GM23248 (cell line): ENCODE data around the gene MITF. TPM values are rescaled to one million over a fixed set of nuclear protein-coding genes. Genes with fewer than 3 reads are reported as not detected.
A peak's percentile ranks its signal among the peaks of the same experiment; 100 is the strongest.

Source experiments
- DNase-seq: peaks from one replicate; pipeline ENCODE4 v3.0.0-alpha.2; 2015
- H2AFZ ChIP-seq: fragments of 200-600 bp; sonication (generic); 2 replicates; pipeline ENCODE4 v1.6.1; 2016; ENCODE audit warnings: antibody characterized with exemption
- H3F3A ChIP-seq: fragments of 200-600 bp; sonication (generic); 2 replicates; pipeline ENCODE4 v1.6.1; 2016; ENCODE audit warnings: mild to moderate bottlenecking, antibody characterized with exemption, mixed run types; ENCODE audit not compliant: insufficient read depth
- H3K27ac ChIP-seq: fragments of 200-600 bp; sonication (generic); 2 replicates; pipeline ENCODE4 v1.5.1; 2016; ENCODE audit warnings: mild to moderate bottlenecking
- H3K27me3 ChIP-seq: fragments of 200-600 bp; sonication (generic); replicated peaks from 2 replicates; pipeline ENCODE4 v1.6.1; 2016; ENCODE audit warnings: mild to moderate bottlenecking; ENCODE audit not compliant: insufficient read depth
- H3K36me3 ChIP-seq: fragments of 200-600 bp; sonication (generic); 2 replicates; pipeline ENCODE4 v1.6.1; 2016; ENCODE audit warnings: low read depth, mild to moderate bottlenecking
- H3K4me1 ChIP-seq: fragments of 200-600 bp; sonication (generic); 2 replicates; pipeline ENCODE4 v1.6.1; 2016; ENCODE audit warnings: mild to moderate bottlenecking; ENCODE audit not compliant: insufficient read depth
- H3K4me2 ChIP-seq: fragments of 200-600 bp; sonication (generic); one replicate; pipeline ENCODE4 v1.6.1; 2016; ENCODE audit warnings: mild to moderate bottlenecking; ENCODE audit not compliant: unreplicated experiment
- H3K4me3 ChIP-seq: fragments of 200-600 bp; sonication (generic); 2 replicates; pipeline ENCODE4 v1.5.1; 2016; ENCODE audit warnings: mild to moderate bottlenecking
- H3K79me2 ChIP-seq: fragments of 200-600 bp; sonication (generic); 2 replicates; pipeline ENCODE4 v1.6.1; 2016; ENCODE audit warnings: mild to moderate bottlenecking; ENCODE audit not compliant: insufficient read depth
- H3K9ac ChIP-seq: fragments of 200-600 bp; sonication (generic); 2 replicates; pipeline ENCODE4 v1.6.1; 2016; ENCODE audit warnings: mild to moderate bottlenecking
- H3K9me2 ChIP-seq: fragments of 200-600 bp; sonication (generic); 2 replicates; pipeline ENCODE4 v1.6.1; 2016; ENCODE audit warnings: mixed run types, mild to moderate bottlenecking, moderate library complexity; ENCODE audit not compliant: insufficient read depth
- H3K9me3 ChIP-seq: fragments of 200-600 bp; sonication (generic); one replicate; pipeline ENCODE4 v1.6.1; 2017; ENCODE audit warnings: low read depth
- H4K20me1 ChIP-seq: fragments of 200-600 bp; sonication (generic); 2 replicates; pipeline ENCODE4 v1.6.0; 2016; ENCODE audit not compliant: insufficient read depth
- EZH2 ChIP-seq: fragments of 200-600 bp; sonication (generic); IDR thresholded peaks from 2 replicates; pipeline ENCODE4 v1.6.1; 2018; ENCODE audit warnings: antibody characterized with exemption, mild to moderate bottlenecking; ENCODE audit not compliant: insufficient read depth, poor library complexity, severe bottlenecking
- EZH2phosphoT487 ChIP-seq: fragments of 200-600 bp; sonication (generic); IDR thresholded peaks from 2 replicates; pipeline ENCODE4 v1.6.1; 2018; ENCODE audit warnings: antibody characterized with exemption, moderate library complexity, mild to moderate bottlenecking, low read depth; ENCODE audit not compliant: insufficient read depth
- WGBS, 2 experiments: methylation state at CpG; one replicate each; pipeline ENCODE4 v1.1.6; 2015 to 2017; ENCODE audit warnings: low lambda C conversion rate in 2 of 2, low coverage in 1 of 2; ENCODE audit errors: missing lambda C conversion rate in 2 of 2; 5-methylcytosine and 5-hydroxymethylcytosine counted together
- in situ Hi-C: fragments of 300-500 bp; cut with MboI; formaldehyde crosslinking; loops from 2 replicates; pipeline ENCODE4 v1.15.0; 2020
- polyA plus RNA-seq: library from polyadenylated mRNA; unstranded; fragments of >200 nt; fragmentation: Nextera tagmentation; extraction: Ambion mirVana; gene quantifications from 2 replicates; pipeline ENCODE4 v1.2.1, GENCODE V29; 2016
- total RNA-seq: library from RNA; depleted of rRNA; stranded (reverse); fragments of >200 nt; shearing (Covaris generic); gene quantifications from 2 replicates; pipeline ENCODE4 v1.2.3, GENCODE V29; 2014

MITF gene
- total and polyA plus RNA-seq, 2 experiments from 2014 or later, result 0.86 to 2.0 TPM

- in situ Hi-C loops, result no loop called here
- no peaks in the 10 kb centered on the region for H3K9me2 ChIP-seq
- no peak overlapping the region for H3K4me2 ChIP-seq
- no peaks in the 10 kb centered on the region for H3F3A ChIP-seq
- WGBS, 2 experiments, result 16% methylated on average over 4 of the region's 4 CpGs
- H3K36me3 ChIP-seq, result no peaks in the 10 kb centered on the region
- TF ChIP-seq EZH2, result no peak
- no peak for TF ChIP-seq EZH2phosphoT487
- H3K4me3 ChIP-seq, result no peak overlapping the region
- no peak overlapping the region for H2AFZ ChIP-seq
- no peaks in the 10 kb centered on the region for H3K79me2 ChIP-seq
- no peak for DNase-seq
- H4K20me1 ChIP-seq, result no peaks in the 10 kb centered on the region
- H3K9ac ChIP-seq, result no peak overlapping the region
- H3K27ac ChIP-seq, result no peak overlapping the region
- H3K27me3 ChIP-seq, result peaks cover 13% of the 10 kb centered on the region
- no peaks in the 10 kb centered on the region for H3K9me3 ChIP-seq
- no peaks in the 10 kb centered on the region for H3K4me1 ChIP-seq
Measured at GRCh38 chr3:69712933-69713332, 26.3 kb upstream of the MITF start.

- in situ Hi-C loops, result no loop called here
- Histone ChIP-seq H2AFZ (no peak overlapping the region), H3K9ac (no peak overlapping the region), H3K36me3 (no peaks in the 10 kb centered on the region), H3K27me3 (peaks cover 30% of the 10 kb centered on the region), H3K9me3 (no peaks in the 10 kb centered on the region), H3K4me2 (no peak overlapping the region), H3K4me1 (no peaks in the 10 kb centered on the region), H3K27ac (no peak overlapping the region), H3F3A (no peaks in the 10 kb centered on the region), H3K9me2 (no peaks in the 10 kb centered on the region), H3K79me2 (no peaks in the 10 kb centered on the region), H4K20me1 (no peaks in the 10 kb centered on the region), H3K4me3 (no peak overlapping the region)
- TF ChIP-seq EZH2phosphoT487 (no peak), EZH2 (no peak)
- DNase-seq, result no peak
- 84 to 90% methylated on average over 1 of the region's 1 CpG for WGBS, 2 experiments
Measured at GRCh38 chr3:69715204-69715603, 24.1 kb upstream of the MITF start.

- Histone ChIP-seq H3K9me3 (no peaks in the 10 kb centered on the region), H3K27ac (no peak overlapping the region), H3K79me2 (no peaks in the 10 kb centered on the region), H3K9me2 (no peaks in the 10 kb centered on the region), H3F3A (no peaks in the 10 kb centered on the region), H3K4me1 (no peaks in the 10 kb centered on the region), H3K4me3 (no peak overlapping the region), H3K9ac (no peak overlapping the region), H2AFZ (no peak overlapping the region), H3K4me2 (no peak overlapping the region), H4K20me1 (no peaks in the 10 kb centered on the region), H3K36me3 (no peaks in the 10 kb centered on the region), H3K27me3 (peaks cover 32% of the 10 kb centered on the region)
- peak; percentile 7 for DNase-seq
- in situ Hi-C loops, result no loop called here
- TF ChIP-seq EZH2 (no peak), EZH2phosphoT487 (no peak)
- 28 to 33% methylated on average over 5 of the region's 5 CpGs for WGBS, 2 experiments
Measured at GRCh38 chr3:69716119-69716518, 23.1 kb upstream of the MITF start.

- no peak for TF ChIP-seq EZH2
- TF ChIP-seq EZH2phosphoT487, result no peak
- Histone ChIP-seq H2AFZ (no peak overlapping the region), H4K20me1 (no peaks in the 10 kb centered on the region), H3K36me3 (no peaks in the 10 kb centered on the region), H3K27ac (no peak overlapping the region), H3K4me1 (no peaks in the 10 kb centered on the region), H3K9me3 (no peaks in the 10 kb centered on the region), H3K4me2 (no peak overlapping the region), H3K9ac (no peak overlapping the region), H3K4me3 (no peak overlapping the region), H3K9me2 (no peaks in the 10 kb centered on the region), H3K79me2 (no peaks in the 10 kb centered on the region), H3K27me3 (peaks cover 31% of the 10 kb centered on the region), H3F3A (no peaks in the 10 kb centered on the region)
- DNase-seq, result no peak
- in situ Hi-C loops, result no loop called here
- 82 to 84% methylated on average over 5 of the region's 5 CpGs for WGBS, 2 experiments
Measured at GRCh38 chr3:69718866-69719586, 20.2 kb upstream of the MITF start.
